Measurements from ENCODE around the gene CPM.

CPM gene

GRCh38 chr12:68930178-68930577 is 2.8 kb downstream of the CPM start:
- DNase-seq (ENCODE audit: low spot score), result no peak
- TF ChIP-seq CTCF (IDR thresholded peaks at IDR 0.05; ENCODE audit: extremely low read depth, insufficient read depth, missing control alignments), result no peak
- in situ Hi-C loops (cut with MboI; ENCODE audit: low pct_unique_long_range_greater_than_20kb, low sequenced_read_pairs, unreplicated experiment), result no loop called here

- DNase-seq (ENCODE audit: low spot score), result no peak
- no peak for TF ChIP-seq CTCF (IDR thresholded peaks at IDR 0.05; ENCODE audit: extremely low read depth, insufficient read depth, missing control alignments)
- in situ Hi-C loops (cut with MboI; ENCODE audit: low pct_unique_long_range_greater_than_20kb, low sequenced_read_pairs, unreplicated experiment), result no loop called here
Observed at GRCh38 chr12:68924546-68924945, 8.4 kb downstream of the CPM start.

DNA sequence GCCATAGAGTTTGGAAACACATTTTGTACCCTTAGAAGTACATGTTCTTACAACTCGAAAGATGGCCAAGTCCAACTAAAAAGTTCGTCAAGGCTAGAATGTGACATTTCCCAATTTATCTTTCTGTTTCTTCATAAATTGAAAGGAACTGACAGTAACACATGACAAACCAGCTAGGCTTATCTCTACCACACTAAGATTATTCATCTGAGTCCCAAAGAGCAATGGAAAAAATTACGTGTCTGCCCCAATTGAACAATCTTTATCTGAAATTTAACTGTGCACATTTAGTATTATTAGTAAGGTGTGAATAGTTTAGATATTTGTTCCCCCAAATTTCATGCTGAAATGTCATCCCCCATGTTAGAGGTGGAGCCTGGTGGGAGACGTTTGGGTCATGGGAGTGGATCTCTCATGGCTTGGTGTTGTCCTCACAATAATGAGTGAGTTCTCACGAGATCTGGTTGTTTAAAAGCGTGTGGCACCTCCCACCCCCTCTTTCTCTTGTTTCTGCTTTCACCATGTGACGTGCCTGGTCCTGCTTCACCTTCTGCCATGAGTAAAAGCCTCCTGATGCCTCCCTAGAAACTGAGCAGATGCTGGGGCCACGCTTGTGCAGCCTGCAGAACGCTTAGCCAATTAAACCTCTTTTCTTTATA is 13.3 kb downstream of the CPM start:
- in situ Hi-C loops (cut with MboI; ENCODE audit: low pct_unique_long_range_greater_than_20kb, low sequenced_read_pairs, unreplicated experiment), result no loop called here
- TF ChIP-seq CTCF (IDR thresholded peaks at IDR 0.05; ENCODE audit: extremely low read depth, insufficient read depth, missing control alignments), result no peak
- no peak for DNase-seq (ENCODE audit: low spot score)

GRCh38 chr12:68918960-68919359 is 14.0 kb downstream of the CPM start:
- TF ChIP-seq CTCF (IDR thresholded peaks at IDR 0.05; ENCODE audit: extremely low read depth, insufficient read depth, missing control alignments), result no peak
- no peak for DNase-seq (ENCODE audit: low spot score)
- in situ Hi-C loops (cut with MboI; ENCODE audit: low pct_unique_long_range_greater_than_20kb, low sequenced_read_pairs, unreplicated experiment), result no loop called here

DNA sequence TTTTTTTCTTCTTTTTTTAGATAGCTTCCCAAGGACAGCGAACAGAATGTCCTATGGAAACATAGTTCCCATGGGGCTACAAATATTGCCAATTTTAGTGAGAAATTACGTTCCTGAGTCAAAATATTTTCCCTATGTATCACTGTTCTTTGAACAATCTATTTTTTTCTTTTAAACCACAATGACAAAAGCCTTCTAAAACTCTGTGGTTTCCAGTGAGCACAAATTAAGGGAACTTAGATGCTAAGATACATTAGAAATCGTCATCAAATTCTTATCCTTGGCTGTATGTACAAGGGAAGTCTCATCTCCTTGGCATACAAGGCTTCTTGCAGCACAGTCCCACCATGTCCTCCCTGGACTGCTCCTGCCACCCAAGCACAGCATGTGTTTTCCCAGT is 17.9 kb downstream of the CPM start:
- in situ Hi-C loops (cut with MboI; ENCODE audit: low pct_unique_long_range_greater_than_20kb, low sequenced_read_pairs, unreplicated experiment), result no loop called here
- TF ChIP-seq CTCF (IDR thresholded peaks at IDR 0.05; ENCODE audit: extremely low read depth, insufficient read depth, missing control alignments), result no peak
- DNase-seq (ENCODE audit: low spot score), result no peak

DNA sequence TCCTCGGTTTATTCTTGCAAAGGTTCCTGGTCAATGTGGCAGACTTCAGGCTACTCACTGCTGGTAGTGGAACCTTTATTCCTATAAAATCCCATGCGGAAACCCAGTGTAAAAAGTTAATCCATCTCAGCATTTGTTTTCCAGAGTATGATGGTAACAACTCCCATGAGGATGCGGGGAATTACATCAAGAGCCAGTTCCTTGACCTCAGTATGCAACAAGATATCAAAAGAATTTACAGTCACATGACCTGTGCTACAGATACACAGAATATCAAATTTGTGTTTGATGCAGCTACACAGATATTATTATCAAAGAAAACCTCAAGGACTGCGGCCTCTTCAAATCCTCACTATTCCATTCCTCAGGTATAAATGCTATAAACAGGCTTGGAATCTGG is 19.3 kb downstream of the CPM start:
- in situ Hi-C loops (cut with MboI; ENCODE audit: low pct_unique_long_range_greater_than_20kb, low sequenced_read_pairs, unreplicated experiment), result no loop called here
- no peak for DNase-seq (ENCODE audit: low spot score)
- no peak for TF ChIP-seq CTCF (IDR thresholded peaks at IDR 0.05; ENCODE audit: extremely low read depth, insufficient read depth, missing control alignments)
